H9 (cell line): ENCODE results near the gene C16orf95. TPM values are rescaled to one million over a fixed set of nuclear protein-coding genes. Genes with fewer than 3 reads are reported as not detected.

Source experiments
- DNase-seq: peaks from one replicate; pipeline ENCODE4 v3.0.0-alpha.2; 2017
- H2AFZ ChIP-seq: one replicate; pipeline ENCODE4 v1.6.1; 2013; ENCODE audit warnings: mild to moderate bottlenecking, low read length, control low read depth, moderate library complexity
- H2AK5ac ChIP-seq: 2 replicates; pipeline ENCODE4 v1.6.1; 2013; ENCODE audit warnings: low read length, control low read depth, mixed read lengths; ENCODE audit not compliant: insufficient read length
- H2BK120ac ChIP-seq: one replicate; pipeline ENCODE4 v1.6.1; 2013; ENCODE audit warnings: low read depth, mild to moderate bottlenecking, low read length, control low read depth, inconsistent platforms; ENCODE audit not compliant: poor library complexity, severe bottlenecking
- H2BK12ac ChIP-seq: 2 replicates; pipeline ENCODE4 v1.6.1; 2013; ENCODE audit warnings: low read length, control low read depth, mixed read lengths, low read depth; ENCODE audit not compliant: insufficient read length
- H2BK15ac ChIP-seq: 2 replicates; pipeline ENCODE4 v1.6.1; 2013; ENCODE audit warnings: low read depth, low read length, control low read depth
- H2BK20ac ChIP-seq: one replicate; pipeline ENCODE4 v1.6.1; 2013; ENCODE audit warnings: low read depth, mild to moderate bottlenecking, low read length, control low read depth, inconsistent platforms; ENCODE audit not compliant: poor library complexity, severe bottlenecking
- H2BK5ac ChIP-seq: 2 replicates; pipeline ENCODE4 v1.6.1; 2013; ENCODE audit warnings: low read length, control low read depth, mixed read lengths; ENCODE audit not compliant: insufficient read length
- H3K14ac ChIP-seq: 2 replicates; pipeline ENCODE4 v1.6.1; 2013; ENCODE audit warnings: low read length, control low read depth; ENCODE audit not compliant: insufficient read depth
- H3K18ac ChIP-seq: 2 replicates; pipeline ENCODE4 v1.6.1; 2013; ENCODE audit warnings: low read depth, mild to moderate bottlenecking, mixed read lengths, low read length, control low read depth; ENCODE audit not compliant: insufficient read length
- H3K23ac ChIP-seq: 2 replicates; pipeline ENCODE4 v1.6.1; 2013; ENCODE audit warnings: low read length, control low read depth, mixed read lengths, low read depth; ENCODE audit not compliant: insufficient read length
- H3K23me2 ChIP-seq: 2 replicates; pipeline ENCODE4 v1.6.1; 2013; ENCODE audit warnings: low read depth, mild to moderate bottlenecking, mixed read lengths, low read length, control low read depth; ENCODE audit not compliant: insufficient read length, poor library complexity, severe bottlenecking
- H3K27ac ChIP-seq: 2 replicates; pipeline ENCODE4 v1.5.1; 2013; ENCODE audit warnings: low read length, control low read depth, mixed read lengths, low read depth; ENCODE audit not compliant: insufficient read length
- H3K27me3 ChIP-seq: 2 replicates; pipeline ENCODE4 v1.6.1; 2013; ENCODE audit warnings: low read length, control low read depth, inconsistent platforms; ENCODE audit not compliant: insufficient read depth
- H3K4ac ChIP-seq: 2 replicates; pipeline ENCODE4 v1.6.1; 2013; ENCODE audit warnings: low read depth, mild to moderate bottlenecking, control low read depth, inconsistent platforms, low read length, moderate library complexity
- H3K4me1 ChIP-seq: 2 replicates; pipeline ENCODE4 v1.6.1; 2013; ENCODE audit warnings: low read length, control low read depth, inconsistent platforms; ENCODE audit not compliant: insufficient read depth
- H3K4me2 ChIP-seq: 2 replicates; pipeline ENCODE4 v1.6.1; 2013; ENCODE audit warnings: low read length, control low read depth, mixed read lengths; ENCODE audit not compliant: insufficient read length, insufficient read depth
- H3K56ac ChIP-seq: 2 replicates; pipeline ENCODE4 v1.6.1; 2013; ENCODE audit warnings: low read depth, mild to moderate bottlenecking, mixed read lengths, low read length, control low read depth; ENCODE audit not compliant: insufficient read length
- H3K79me1 ChIP-seq: 2 replicates; pipeline ENCODE4 v1.6.1; 2013; ENCODE audit warnings: low read depth, mild to moderate bottlenecking, moderate library complexity, low read length, control low read depth, inconsistent platforms; ENCODE audit not compliant: insufficient read depth, poor library complexity, severe bottlenecking
- H3K79me2 ChIP-seq: 2 replicates; pipeline ENCODE4 v1.6.1; 2013; ENCODE audit warnings: low read length, control low read depth, inconsistent platforms; ENCODE audit not compliant: insufficient read depth
- H3K9ac ChIP-seq: 2 replicates; pipeline ENCODE4 v1.6.1; 2013; ENCODE audit warnings: low read length, control low read depth, mixed read lengths; ENCODE audit not compliant: insufficient read length; ENCODE audit errors: extremely low read depth
- H3K9me3 ChIP-seq: one replicate; pipeline ENCODE4 v1.6.1; 2013; ENCODE audit warnings: low read depth, low read length, inconsistent platforms; ENCODE audit not compliant: control insufficient read depth
- H3T11ph ChIP-seq: one replicate; pipeline ENCODE4 v1.6.1; 2013; ENCODE audit warnings: mild to moderate bottlenecking, low read length, control low read depth, inconsistent platforms
- H4K20me1 ChIP-seq: one replicate; pipeline ENCODE4 v1.6.1; 2013; ENCODE audit not compliant: control insufficient read depth, insufficient read length, insufficient read depth
- H4K5ac ChIP-seq: 2 replicates; pipeline ENCODE4 v1.6.1; 2013; ENCODE audit warnings: low read depth, mild to moderate bottlenecking, mixed read lengths, low read length, control low read depth; ENCODE audit not compliant: insufficient read length
- H4K8ac ChIP-seq: replicated peaks from 2 replicates; pipeline ENCODE4 v1.6.1; 2013; ENCODE audit warnings: low read length, control low read depth, mixed read lengths, low read depth; ENCODE audit not compliant: insufficient read length
- H4K91ac ChIP-seq: 2 replicates; pipeline ENCODE4 v1.6.1; 2013; ENCODE audit warnings: low read depth, mild to moderate bottlenecking, moderate library complexity, mixed read lengths, low read length, control low read depth; ENCODE audit not compliant: insufficient read length
- H3K27ac Mint-ChIP-seq, 3 experiments: 2 replicates in 2 of 3; 3 replicates in 1 of 3; pipeline ENCODE4 v1.8.0; 2020 to 2021; ENCODE audit warnings: mixed read lengths in 3 of 3, mild to moderate bottlenecking in 1 of 3, moderate library complexity in 1 of 3
- H3K27me3 Mint-ChIP-seq: 2 replicates; pipeline ENCODE4 v1.8.0; 2021; ENCODE audit warnings: low read depth, mild to moderate bottlenecking, moderate library complexity, mixed read lengths
- H3K36me3 Mint-ChIP-seq, 3 experiments: 2 replicates in 2 of 3; 3 replicates in 1 of 3; pipeline ENCODE4 v1.8.0; 2020 to 2021; ENCODE audit warnings: low read depth in 3 of 3, mixed read lengths in 3 of 3; ENCODE audit not compliant: insufficient read depth in 1 of 3
- H3K4me1 Mint-ChIP-seq, 2 experiments: 2 replicates each; pipeline ENCODE4 v1.8.0; 2020; ENCODE audit warnings: mixed read lengths in 2 of 2
- H3K4me3 Mint-ChIP-seq, 2 experiments: 2 replicates in 1 of 2; 3 replicates in 1 of 2; pipeline ENCODE4 v1.8.0; 2020 to 2021; ENCODE audit warnings: mild to moderate bottlenecking in 2 of 2, mixed read lengths in 2 of 2, moderate library complexity in 1 of 2
- H3K9me3 Mint-ChIP-seq, 2 experiments: 2 replicates in 1 of 2; 3 replicates in 1 of 2; pipeline ENCODE4 v1.8.0; 2020; ENCODE audit warnings: mild to moderate bottlenecking in 2 of 2, mixed read lengths in 2 of 2, moderate library complexity in 1 of 2
- WGBS: extraction: QIAGEN DNeasy Blood & Tissue Kit; methylation state at CpG from one replicate; pipeline ENCODE4 v1.1.7; 2013; ENCODE audit warnings: missing lambda C conversion rate, low lambda C conversion rate, mixed read lengths; ENCODE audit not compliant: insufficient read length; ENCODE audit errors: extremely low coverage; 5-methylcytosine and 5-hydroxymethylcytosine counted together
- total RNA-seq: library from RNA; stranded (reverse); gene quantifications from 2 replicates; pipeline ENCODE4 v1.2.1, GENCODE V29; 2021
- TF ChIP-seq, protein P1 (sequence below): fragments of 200-600 bp; sonication (generic); conservative IDR thresholded peaks from 3 replicates; pipeline ENCODE4 v1.8.0; 2021; ENCODE audit warnings: antibody characterized with exemption, mild to moderate bottlenecking

The C16orf95 gene
- total RNA-seq, 1 experiment from 2014 or later: 5.6 TPM

DNA sequence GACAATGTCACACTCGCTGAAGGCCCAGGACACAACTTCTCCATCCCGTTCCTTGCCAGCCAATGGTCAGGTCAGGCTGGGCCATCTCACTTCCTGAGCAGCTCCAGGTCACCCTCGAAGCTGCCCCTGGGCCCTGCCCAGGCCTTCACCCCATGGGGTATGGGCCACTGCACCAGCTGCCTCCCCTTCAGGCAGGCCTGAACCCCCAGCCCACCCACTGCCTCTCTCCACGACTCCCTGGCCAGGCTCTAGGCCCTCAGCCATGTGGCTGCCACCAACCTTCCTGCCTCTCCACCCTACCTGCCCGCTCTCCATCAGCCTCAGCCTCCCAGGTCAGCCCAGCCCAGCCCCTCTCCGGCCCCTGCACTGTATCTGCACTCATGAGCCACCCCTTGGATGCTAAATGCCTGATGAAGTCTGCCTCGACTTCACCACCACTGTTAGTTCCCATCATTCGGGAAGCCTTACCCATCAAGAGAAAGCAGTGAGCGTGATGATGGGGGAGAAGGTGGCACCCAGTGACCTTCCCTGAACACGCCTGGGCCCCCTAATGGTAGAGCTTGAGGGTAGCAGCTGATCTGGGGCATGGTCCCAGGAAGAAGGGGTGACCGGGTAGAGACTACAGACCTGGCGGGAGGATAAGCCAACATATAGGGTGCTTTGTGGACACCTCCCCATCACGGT is 30.9 kb upstream of the C16orf95 start:
- Mint-ChIP-seq H3K27ac (peak overlapping the region in 1 of 3 experiments; percentile 68; a peak in 1 of 7 replicates), H3K4me1 (peaks cover 9 to 26% of the 10 kb centered on the region in 2 experiments), H3K9me3 (no peaks in the 10 kb centered on the region), H3K36me3 (peaks cover 1 to 4% (median 3%) of the 10 kb centered on the region in 3 experiments; a peak in 6 of 7 replicates), H3K4me3 (no peak overlapping the region), H3K27me3 (no peaks in the 10 kb centered on the region)
- Histone ChIP-seq H3K79me1 (peaks cover 3% of the 10 kb centered on the region), H3K4me1 (no peaks in the 10 kb centered on the region; the same call in 1 of the 2 replicates), H3K14ac (no peak overlapping the region; the same call in 1 of the 2 replicates), H3K79me2 (no peaks in the 10 kb centered on the region), H3K27me3 (no peaks in the 10 kb centered on the region), H2AFZ (no peak overlapping the region), H3K9me3 (no peaks in the 10 kb centered on the region), H3K4me2 (no peak overlapping the region), H2BK12ac (no peak overlapping the region), H4K8ac (no peak overlapping the region), H3K23me2 (no peaks in the 10 kb centered on the region), H3K23ac (no peak overlapping the region), H4K20me1 (no peaks in the 10 kb centered on the region), H3K4ac (no peak overlapping the region), H3K18ac (no peak overlapping the region), H3K9ac (no peak overlapping the region), H2BK15ac (no peak overlapping the region), H3K27ac (no peak overlapping the region), H2BK5ac (no peak overlapping the region), H2BK120ac (no peak overlapping the region), H3K56ac (no peak overlapping the region), H4K91ac (no peak overlapping the region), H2AK5ac (no peak overlapping the region), H3T11ph (no peak overlapping the region), H4K5ac (no peak overlapping the region), H2BK20ac (no peak overlapping the region)
- TF ChIP-seq, protein P1, sequence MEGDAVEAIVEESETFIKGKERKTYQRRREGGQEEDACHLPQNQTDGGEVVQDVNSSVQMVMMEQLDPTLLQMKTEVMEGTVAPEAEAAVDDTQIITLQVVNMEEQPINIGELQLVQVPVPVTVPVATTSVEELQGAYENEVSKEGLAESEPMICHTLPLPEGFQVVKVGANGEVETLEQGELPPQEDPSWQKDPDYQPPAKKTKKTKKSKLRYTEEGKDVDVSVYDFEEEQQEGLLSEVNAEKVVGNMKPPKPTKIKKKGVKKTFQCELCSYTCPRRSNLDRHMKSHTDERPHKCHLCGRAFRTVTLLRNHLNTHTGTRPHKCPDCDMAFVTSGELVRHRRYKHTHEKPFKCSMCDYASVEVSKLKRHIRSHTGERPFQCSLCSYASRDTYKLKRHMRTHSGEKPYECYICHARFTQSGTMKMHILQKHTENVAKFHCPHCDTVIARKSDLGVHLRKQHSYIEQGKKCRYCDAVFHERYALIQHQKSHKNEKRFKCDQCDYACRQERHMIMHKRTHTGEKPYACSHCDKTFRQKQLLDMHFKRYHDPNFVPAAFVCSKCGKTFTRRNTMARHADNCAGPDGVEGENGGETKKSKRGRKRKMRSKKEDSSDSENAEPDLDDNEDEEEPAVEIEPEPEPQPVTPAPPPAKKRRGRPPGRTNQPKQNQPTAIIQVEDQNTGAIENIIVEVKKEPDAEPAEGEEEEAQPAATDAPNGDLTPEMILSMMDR: peak; percentile 49
- no peak for DNase-seq
- no CpG with 5 or more reads among the region's 13 CpGs for WGBS
